NB4 (cell line): ENCODE measurements around the gene OSBP2.

Experiments
- MYC ChIP-seq: IDR thresholded peaks from 2 replicates; pipeline ENCODE4 v1.6.1; 2011; ENCODE audit warnings: low read depth, low read length
- POLR2A ChIP-seq: IDR thresholded peaks from 2 replicates; pipeline ENCODE4 v1.6.1; 2011; ENCODE audit warnings: mild to moderate bottlenecking; ENCODE audit not compliant: insufficient read length; ENCODE audit errors: extremely low read depth
- TF ChIP-seq, protein P1 (sequence below): IDR thresholded peaks from 2 replicates; pipeline ENCODE4 v1.6.1; 2011; ENCODE audit warnings: low read depth, low read length
- TF ChIP-seq, protein P2 (sequence below): IDR thresholded peaks from one replicate; pipeline ENCODE4 v1.5.1; 2012; ENCODE audit warnings: low read depth, low read length

DNA sequence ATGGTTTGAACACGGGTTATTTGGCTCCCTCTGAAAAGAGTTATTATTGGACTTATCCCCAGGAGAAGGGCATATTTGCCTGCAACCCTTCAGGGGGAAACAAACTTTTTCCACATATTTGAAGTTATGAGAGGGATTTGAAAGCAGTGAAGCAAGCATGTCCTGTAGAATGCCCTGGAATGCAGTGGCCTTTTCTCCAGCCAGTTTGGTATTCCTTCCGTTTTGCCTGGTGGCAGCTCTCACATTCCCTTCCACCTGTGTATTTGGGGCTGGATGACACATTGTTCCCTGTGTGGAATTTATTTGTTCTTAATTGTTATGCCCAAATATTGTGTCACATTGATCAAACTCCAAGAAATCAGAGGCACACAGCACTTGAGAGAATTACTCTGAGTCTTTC, 59.0 kb downstream of the OSBP2 start:
- TF ChIP-seq, protein P1, sequence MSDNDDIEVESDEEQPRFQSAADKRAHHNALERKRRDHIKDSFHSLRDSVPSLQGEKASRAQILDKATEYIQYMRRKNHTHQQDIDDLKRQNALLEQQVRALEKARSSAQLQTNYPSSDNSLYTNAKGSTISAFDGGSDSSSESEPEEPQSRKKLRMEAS, result no peak
- TF ChIP-seq, protein P2, sequence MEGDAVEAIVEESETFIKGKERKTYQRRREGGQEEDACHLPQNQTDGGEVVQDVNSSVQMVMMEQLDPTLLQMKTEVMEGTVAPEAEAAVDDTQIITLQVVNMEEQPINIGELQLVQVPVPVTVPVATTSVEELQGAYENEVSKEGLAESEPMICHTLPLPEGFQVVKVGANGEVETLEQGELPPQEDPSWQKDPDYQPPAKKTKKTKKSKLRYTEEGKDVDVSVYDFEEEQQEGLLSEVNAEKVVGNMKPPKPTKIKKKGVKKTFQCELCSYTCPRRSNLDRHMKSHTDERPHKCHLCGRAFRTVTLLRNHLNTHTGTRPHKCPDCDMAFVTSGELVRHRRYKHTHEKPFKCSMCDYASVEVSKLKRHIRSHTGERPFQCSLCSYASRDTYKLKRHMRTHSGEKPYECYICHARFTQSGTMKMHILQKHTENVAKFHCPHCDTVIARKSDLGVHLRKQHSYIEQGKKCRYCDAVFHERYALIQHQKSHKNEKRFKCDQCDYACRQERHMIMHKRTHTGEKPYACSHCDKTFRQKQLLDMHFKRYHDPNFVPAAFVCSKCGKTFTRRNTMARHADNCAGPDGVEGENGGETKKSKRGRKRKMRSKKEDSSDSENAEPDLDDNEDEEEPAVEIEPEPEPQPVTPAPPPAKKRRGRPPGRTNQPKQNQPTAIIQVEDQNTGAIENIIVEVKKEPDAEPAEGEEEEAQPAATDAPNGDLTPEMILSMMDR, result no peak
- no peak for TF ChIP-seq MYC
- no peak for TF ChIP-seq POLR2A
